Ishikawa (cell line): ENCODE data around the gene MN1.

Experiments used
- CEBPB ChIP-seq: IDR thresholded peaks from 2 replicates; pipeline ENCODE4 v1.6.1; 2012
- CREB1 ChIP-seq: IDR thresholded peaks from 2 replicates; pipeline ENCODE4 v1.6.1; 2012; ENCODE audit warnings: low read depth
- EGR1 ChIP-seq: IDR thresholded peaks from 2 replicates; pipeline ENCODE4 v1.6.1; 2012
- EP300 ChIP-seq: IDR thresholded peaks from 2 replicates; pipeline ENCODE4 v1.6.1; 2012; ENCODE audit warnings: borderline replicate concordance
- FOXM1 ChIP-seq: IDR thresholded peaks from 2 replicates; pipeline ENCODE4 v1.6.1; 2012; ENCODE audit warnings: low read depth, borderline replicate concordance
- NFIC ChIP-seq: IDR thresholded peaks from 2 replicates; pipeline ENCODE4 v1.6.1; 2012
- RAD21 ChIP-seq: IDR thresholded peaks from 2 replicates; pipeline ENCODE4 v1.6.1; 2012; ENCODE audit warnings: low read depth
- TAF1 ChIP-seq: IDR thresholded peaks from 2 replicates; pipeline ENCODE4 v1.6.1; 2012; ENCODE audit warnings: low read depth, mild to moderate bottlenecking
- TCF12 ChIP-seq: IDR thresholded peaks from 2 replicates; pipeline ENCODE4 v1.6.1; 2012; ENCODE audit warnings: low read depth
- TEAD4 ChIP-seq: IDR thresholded peaks from 2 replicates; pipeline ENCODE4 v1.6.1; 2012
- YY1 ChIP-seq: IDR thresholded peaks from 2 replicates; pipeline ENCODE4 v1.6.1; 2012; ENCODE audit warnings: low read depth
- ZBTB7A ChIP-seq: IDR thresholded peaks from 2 replicates; pipeline ENCODE4 v1.6.1; 2012; ENCODE audit warnings: low read depth
- TF ChIP-seq, protein P1 (sequence below): IDR thresholded peaks from 2 replicates; pipeline ENCODE4 v1.6.1; 2012; ENCODE audit warnings: low read depth, mild to moderate bottlenecking
- TF ChIP-seq, protein P2 (sequence below): IDR thresholded peaks from 2 replicates; pipeline ENCODE4 v1.6.1; 2012
- TF ChIP-seq, protein P3 (sequence below): IDR thresholded peaks from 2 replicates; pipeline ENCODE4 v1.6.1; 2012

The MN1 gene

DNA sequence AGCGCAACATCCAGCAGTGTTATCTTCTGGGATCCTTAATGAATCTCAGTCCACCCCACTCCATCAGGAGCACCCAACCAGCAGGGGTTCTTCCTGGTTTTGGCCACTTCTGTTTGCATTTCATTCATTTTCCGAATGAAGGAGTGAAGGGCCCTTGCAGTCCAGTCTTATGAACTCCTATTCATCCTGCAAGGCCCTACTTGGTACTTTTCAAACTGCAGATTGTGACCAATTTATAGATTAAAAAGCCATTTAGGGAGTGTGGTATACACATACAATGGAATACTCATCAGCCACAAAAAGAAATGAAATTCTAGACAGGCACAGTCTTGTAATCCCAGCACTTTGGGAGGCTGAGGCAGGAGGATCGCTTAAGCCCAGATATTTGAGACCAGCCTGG is 10.2 kb upstream of the MN1 start:
- TF ChIP-seq, protein P1, sequence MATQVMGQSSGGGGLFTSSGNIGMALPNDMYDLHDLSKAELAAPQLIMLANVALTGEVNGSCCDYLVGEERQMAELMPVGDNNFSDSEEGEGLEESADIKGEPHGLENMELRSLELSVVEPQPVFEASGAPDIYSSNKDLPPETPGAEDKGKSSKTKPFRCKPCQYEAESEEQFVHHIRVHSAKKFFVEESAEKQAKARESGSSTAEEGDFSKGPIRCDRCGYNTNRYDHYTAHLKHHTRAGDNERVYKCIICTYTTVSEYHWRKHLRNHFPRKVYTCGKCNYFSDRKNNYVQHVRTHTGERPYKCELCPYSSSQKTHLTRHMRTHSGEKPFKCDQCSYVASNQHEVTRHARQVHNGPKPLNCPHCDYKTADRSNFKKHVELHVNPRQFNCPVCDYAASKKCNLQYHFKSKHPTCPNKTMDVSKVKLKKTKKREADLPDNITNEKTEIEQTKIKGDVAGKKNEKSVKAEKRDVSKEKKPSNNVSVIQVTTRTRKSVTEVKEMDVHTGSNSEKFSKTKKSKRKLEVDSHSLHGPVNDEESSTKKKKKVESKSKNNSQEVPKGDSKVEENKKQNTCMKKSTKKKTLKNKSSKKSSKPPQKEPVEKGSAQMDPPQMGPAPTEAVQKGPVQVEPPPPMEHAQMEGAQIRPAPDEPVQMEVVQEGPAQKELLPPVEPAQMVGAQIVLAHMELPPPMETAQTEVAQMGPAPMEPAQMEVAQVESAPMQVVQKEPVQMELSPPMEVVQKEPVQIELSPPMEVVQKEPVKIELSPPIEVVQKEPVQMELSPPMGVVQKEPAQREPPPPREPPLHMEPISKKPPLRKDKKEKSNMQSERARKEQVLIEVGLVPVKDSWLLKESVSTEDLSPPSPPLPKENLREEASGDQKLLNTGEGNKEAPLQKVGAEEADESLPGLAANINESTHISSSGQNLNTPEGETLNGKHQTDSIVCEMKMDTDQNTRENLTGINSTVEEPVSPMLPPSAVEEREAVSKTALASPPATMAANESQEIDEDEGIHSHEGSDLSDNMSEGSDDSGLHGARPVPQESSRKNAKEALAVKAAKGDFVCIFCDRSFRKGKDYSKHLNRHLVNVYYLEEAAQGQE = no peak
- TF ChIP-seq RAD21 = no peak
- TF ChIP-seq, protein P2, sequence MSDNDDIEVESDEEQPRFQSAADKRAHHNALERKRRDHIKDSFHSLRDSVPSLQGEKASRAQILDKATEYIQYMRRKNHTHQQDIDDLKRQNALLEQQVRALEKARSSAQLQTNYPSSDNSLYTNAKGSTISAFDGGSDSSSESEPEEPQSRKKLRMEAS = no peak
- TF ChIP-seq NFIC = no peak
- no peak for TF ChIP-seq EP300
- TF ChIP-seq TAF1 = no peak
- no peak for TF ChIP-seq TCF12

DNA sequence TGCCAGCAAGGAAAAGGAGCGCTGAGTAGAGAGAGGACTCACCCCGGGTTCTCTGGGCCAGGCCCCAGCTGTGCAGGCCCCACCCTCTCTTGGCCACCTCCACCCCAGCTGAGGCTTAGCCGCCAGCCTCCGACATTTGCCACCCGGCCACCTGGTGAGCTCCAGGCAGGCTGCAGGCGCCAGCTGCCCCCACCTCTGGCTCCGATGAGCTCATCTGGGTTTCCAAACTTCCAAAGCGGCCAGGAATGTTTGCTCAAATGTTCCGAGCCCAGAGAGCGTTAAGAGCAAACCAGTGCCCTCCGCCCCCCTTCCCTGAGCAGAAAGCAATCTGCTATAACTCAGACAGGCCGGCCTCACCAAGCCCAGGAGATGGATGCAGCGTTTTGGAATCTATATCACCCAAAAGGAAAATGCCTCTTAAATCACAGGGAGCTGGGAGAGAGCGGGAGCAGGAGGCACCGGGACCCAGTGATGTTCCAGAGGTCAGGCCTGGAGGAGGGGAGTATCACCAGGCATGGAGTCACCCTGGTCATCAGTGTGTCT is 9.1 kb upstream of the MN1 start:
- TF ChIP-seq CREB1 = no peak
- TF ChIP-seq CEBPB = no peak
- TF ChIP-seq, protein P1 = no peak
- no peak for TF ChIP-seq EGR1
- TF ChIP-seq NFIC = 0 out of 2 replicates have a peak, but pooled peaks have one; percentile 24
- no peak for TF ChIP-seq TAF1
- no peak for TF ChIP-seq RAD21

DNA sequence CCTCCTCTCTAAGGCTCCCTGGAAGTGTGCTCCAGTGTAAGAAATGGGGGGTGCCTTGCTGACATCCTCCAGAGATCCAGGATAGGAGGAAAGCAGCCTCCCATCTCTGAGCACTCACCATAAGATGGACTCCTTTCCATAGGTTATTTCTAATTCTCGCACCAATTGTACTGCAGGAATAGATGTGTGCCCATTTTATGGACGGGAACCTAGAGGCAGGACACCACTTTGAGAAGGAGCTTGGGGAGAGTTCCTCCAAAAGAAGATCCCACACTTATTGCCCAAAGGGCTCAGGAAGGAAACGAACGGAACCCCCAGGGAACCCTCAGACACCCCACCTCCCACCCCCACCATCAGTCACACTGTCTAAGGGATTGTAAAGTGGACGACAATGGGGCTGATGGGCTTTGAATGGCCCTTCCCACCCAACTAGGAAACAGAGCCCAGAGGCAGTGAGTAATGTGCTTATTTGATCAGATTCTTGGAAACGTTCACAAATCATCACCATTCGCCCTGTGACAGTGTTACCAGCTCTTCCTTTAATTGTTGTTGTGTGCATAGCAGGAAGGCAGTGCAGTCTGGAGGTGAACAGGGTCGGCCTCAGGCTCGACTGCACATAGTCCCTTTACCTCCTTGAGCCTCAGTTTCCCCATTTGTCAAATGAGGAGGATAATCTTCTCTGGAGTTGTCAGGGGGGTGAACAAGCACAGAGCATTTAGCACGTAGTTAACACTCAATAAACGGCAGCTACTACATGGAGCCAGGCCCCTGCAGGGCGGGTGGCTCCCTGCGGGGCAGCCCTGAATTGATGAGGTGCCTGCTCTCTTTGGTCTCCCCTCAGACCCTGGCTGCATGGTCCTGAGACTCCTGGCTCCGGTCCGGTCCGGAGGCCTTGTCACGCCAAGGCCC is 8.4 kb upstream of the MN1 start:
- TF ChIP-seq CREB1 = no peak
- no peak for TF ChIP-seq ZBTB7A
- no peak for TF ChIP-seq TEAD4
- TF ChIP-seq NFIC = no peak
- TF ChIP-seq YY1 = no peak
- TF ChIP-seq TCF12 = no peak
- TF ChIP-seq RAD21 = no peak
- TF ChIP-seq, protein P3, sequence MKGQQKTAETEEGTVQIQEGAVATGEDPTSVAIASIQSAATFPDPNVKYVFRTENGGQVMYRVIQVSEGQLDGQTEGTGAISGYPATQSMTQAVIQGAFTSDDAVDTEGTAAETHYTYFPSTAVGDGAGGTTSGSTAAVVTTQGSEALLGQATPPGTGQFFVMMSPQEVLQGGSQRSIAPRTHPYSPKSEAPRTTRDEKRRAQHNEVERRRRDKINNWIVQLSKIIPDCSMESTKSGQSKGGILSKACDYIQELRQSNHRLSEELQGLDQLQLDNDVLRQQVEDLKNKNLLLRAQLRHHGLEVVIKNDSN = no peak
- no peak for TF ChIP-seq TAF1
- no peak for TF ChIP-seq CEBPB
- TF ChIP-seq, protein P1 = no peak
- TF ChIP-seq, protein P2 = no peak
- TF ChIP-seq FOXM1 = no peak
- no peak for TF ChIP-seq EGR1
- TF ChIP-seq EP300 = no peak

DNA sequence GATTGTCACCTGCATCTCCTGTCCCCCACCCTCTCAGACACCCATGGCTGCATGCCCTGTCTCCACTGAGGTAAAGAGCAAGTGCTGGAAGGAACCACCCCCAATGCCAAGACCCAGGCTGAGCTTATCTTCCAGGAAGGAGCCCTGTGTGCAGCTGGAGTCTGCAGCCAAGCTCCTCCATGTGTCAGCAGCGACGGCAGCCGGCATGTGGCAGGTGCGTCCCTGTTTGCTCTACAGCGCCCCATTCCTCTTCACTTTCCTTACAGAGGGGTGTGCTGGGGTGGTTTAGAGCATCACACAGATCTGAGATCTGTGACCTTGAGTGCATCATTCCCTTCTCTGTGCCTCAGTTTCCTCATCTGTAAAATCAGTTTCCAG is 7.7 kb upstream of the MN1 start:
- no peak for TF ChIP-seq NFIC
- TF ChIP-seq, protein P1 = no peak
- no peak for TF ChIP-seq CEBPB
- no peak for TF ChIP-seq EP300
- no peak for TF ChIP-seq ZBTB7A
- no peak for TF ChIP-seq TAF1
- TF ChIP-seq, protein P3 = no peak
- TF ChIP-seq, protein P2 = no peak
- TF ChIP-seq TEAD4 = no peak
- no peak for TF ChIP-seq TCF12
- TF ChIP-seq EGR1 = no peak
- no peak for TF ChIP-seq RAD21
- TF ChIP-seq CREB1 = no peak
- no peak for TF ChIP-seq YY1
- TF ChIP-seq FOXM1 = no peak
